Umbilical cord (tissue), 2 donors: ENCODE results near the gene RAB5B. TPM values are rescaled to one million over a fixed set of nuclear protein-coding genes. Genes with fewer than 3 reads are reported as not detected.
"Not testable (repeated sequence)": the region's sequence is repeated elsewhere in the genome, so short reads cannot be mapped to it uniquely, and the experiment has no call there.

Experiments
- DNase-seq: peaks from one replicate; pipeline ENCODE4 v3.0.0-alpha.2; 2015; ENCODE audit warnings: low spot score
- total RNA-seq: library from RNA; depleted of rRNA; stranded (reverse); fragments of >200 nt; gene quantifications from one replicate; pipeline ENCODE4 v1.2.3, GENCODE V29; 2014; ENCODE audit warnings: low replicate concordance; ENCODE audit not compliant: insufficient read depth

Gene RAB5B
- total RNA-seq, 1 donor from 2014 or later: 37.6 TPM

- DNase-seq: peak; percentile 86
These were observed 33.7 kb upstream of the RAB5B start for GRCh38 chr12:55940065-55940732.

- no peak for DNase-seq
These were observed 31.8 kb upstream of the RAB5B start for GRCh38 chr12:55942055-55942454.

GRCh38 chr12:55942577-55943136, 31.2 kb upstream of the RAB5B start:
- no peak for DNase-seq

GRCh38 chr12:55946553-55946952, 27.3 kb upstream of the RAB5B start:
- DNase-seq: no peak

- no peak for DNase-seq
These were observed 18.5 kb upstream of the RAB5B start for GRCh38 chr12:55955344-55955743.

- peak; percentile 67 for DNase-seq
These were observed 17.9 kb upstream of the RAB5B start for GRCh38 chr12:55955800-55956508.

GRCh38 chr12:55957106-55957859, 16.6 kb upstream of the RAB5B start:
- no peak for DNase-seq

GRCh38 chr12:55963760-55964159, 10.1 kb upstream of the RAB5B start:
- DNase-seq: no peak

- no peak for DNase-seq
These were observed 8.6 kb upstream of the RAB5B start for GRCh38 chr12:55965240-55965639.

- DNase-seq: peak; percentile 56
These were observed 7.9 kb upstream of the RAB5B start, which contains the start of gene PMEL for GRCh38 chr12:55965941-55966407. Gene PMEL, minus strand, starts transcription at chr12:55966042. Its CDS starts 31 bp downstream, at chr12:55966011.

GRCh38 chr12:55966408-55967281, 7.2 kb upstream of the RAB5B start, which contains the start of gene CDK2:
Gene CDK2, plus strand, starts transcription at chr12:55966830. Its CDS starts 179 bp downstream, at chr12:55967009.
- DNase-seq: peak; percentile 95

- no peak for DNase-seq
These were observed 4.5 kb upstream of the RAB5B start for GRCh38 chr12:55969356-55969755.

GRCh38 chr12:55970775-55971174, 3.1 kb upstream of the RAB5B start:
- no peak for DNase-seq

- peak; percentile 25 for DNase-seq
These were observed 1.8 kb upstream of the RAB5B start for GRCh38 chr12:55972042-55972441.

GRCh38 chr12:55972456-55972855, 1.4 kb upstream of the RAB5B start:
- DNase-seq: no peak

- no peak for DNase-seq
These were observed 823 bp upstream of the RAB5B start for GRCh38 chr12:55972911-55973598.

GRCh38 chr12:55974308-55974730, 441 bp downstream of the RAB5B start:
- peak; percentile 62 for DNase-seq

- DNase-seq: no peak
These were observed 4.5 kb downstream of the RAB5B start for GRCh38 chr12:55978393-55978792.

- DNase-seq: no peak
These were observed 5.2 kb downstream of the RAB5B start for GRCh38 chr12:55979069-55979468.

GRCh38 chr12:55981882-55982281, 8.0 kb downstream of the RAB5B start:
- not testable (repeated sequence) for DNase-seq
